Left renal cortex interstitium (tissue), 4 donors: ENCODE results near the gene TMEM150A. TPM values are rescaled to one million over a fixed set of nuclear protein-coding genes. Genes with fewer than 3 reads are reported as not detected.
"Not testable (repeated sequence)": the region's sequence is repeated elsewhere in the genome, so short reads cannot be mapped to it uniquely, and the experiment has no call there.

ENCODE experiments used
- DNase-seq, 4 donors: peaks; one replicate each; pipeline ENCODE4 v3.0.0-alpha.2; 2013; ENCODE audit warnings: low read depth in 4 of 4, low spot score in 2 of 4, missing footprints in 1 of 4
- polyA plus RNA-seq, 4 donors: library from polyadenylated mRNA; unstranded; fragments of 120-200 nt; gene quantifications; one replicate each; pipeline ENCODE4 v1.2.1, GENCODE V29; 2013; ENCODE audit not compliant: insufficient read length in 4 of 4

TMEM150A gene
- polyA plus RNA-seq, 4 donors: 33.7 to 43.0 (median 36.7) TPM

GRCh38 chr2:85613717-85614515 lies 11.4 kb upstream of the TMEM150A start:
- no peak for DNase-seq

GRCh38 chr2:85611705-85612587 lies 9.4 kb upstream of the TMEM150A start, which contains the start of gene C2orf68:
Gene C2orf68, minus strand, starts transcription at chr2:85612066. Its CDS starts 82 bp downstream, at chr2:85611984.
- peak; percentile 81 to 90 (median 84) for DNase-seq

GRCh38 chr2:85611217-85611704 lies 8.8 kb upstream of the TMEM150A start:
- no peak for DNase-seq

GRCh38 chr2:85607268-85608215 lies 5.0 kb upstream of the TMEM150A start:
- DNase-seq: no peak

- DNase-seq: no peak
These were observed 3.6 kb upstream of the TMEM150A start for GRCh38 chr2:85606116-85606455.

- peak in 1 of 4 donors; percentile 59 for DNase-seq
These were observed 3.1 kb upstream of the TMEM150A start for GRCh38 chr2:85605406-85606115.

GRCh38 chr2:85604568-85605339 lies 2.3 kb upstream of the TMEM150A start:
- DNase-seq: no peak

GRCh38 chr2:85604133-85604444 lies 1.6 kb upstream of the TMEM150A start:
- DNase-seq: not testable (repeated sequence)

GRCh38 chr2:85601771-85602475 lies 575 bp downstream of the TMEM150A start:
- DNase-seq: no peak

GRCh38 chr2:85600951-85601770 lies 1.3 kb downstream of the TMEM150A start:
- DNase-seq: no peak

GRCh38 chr2:85600235-85600575 lies 2.3 kb downstream of the TMEM150A start:
- no peak for DNase-seq

- DNase-seq: no peak
These were observed 2.8 kb downstream of the TMEM150A start for GRCh38 chr2:85599468-85600234.

GRCh38 chr2:85598594-85599340 lies 3.7 kb downstream of the TMEM150A start:
- DNase-seq: no peak

GRCh38 chr2:85597241-85597640 lies 5.3 kb downstream of the TMEM150A start:
- DNase-seq: no peak

GRCh38 chr2:85596486-85597143 lies 5.9 kb downstream of the TMEM150A start:
- DNase-seq: no peak

- no peak for DNase-seq
These were observed 6.5 kb downstream of the TMEM150A start for GRCh38 chr2:85596026-85596333.
